Large intestine (tissue), 3 donors: Measurements from ENCODE around the gene FFAR4. TPM values are rescaled to one million over a fixed set of nuclear protein-coding genes. Genes with fewer than 3 reads are reported as not detected.

Experiments
- DNase-seq, 2 donors: peaks; one replicate each; pipeline versions ENCODE4 v3.0.0 to v3.0.0-alpha.2; 2013
- H3K27ac ChIP-seq: one replicate; pipeline ENCODE4 v1.5.1; 2013; ENCODE audit warnings: low read length
- H3K27me3 ChIP-seq: 2 replicates; pipeline ENCODE4 v1.6.1; 2013; ENCODE audit warnings: low read length; ENCODE audit not compliant: control insufficient read depth, insufficient read depth
- H3K36me3 ChIP-seq: 2 replicates; pipeline ENCODE4 v1.6.1; 2013; ENCODE audit warnings: low read length; ENCODE audit not compliant: control insufficient read depth, insufficient read depth
- H3K4me1 ChIP-seq: one replicate; pipeline ENCODE4 v1.6.1; 2013; ENCODE audit warnings: low read length; ENCODE audit not compliant: control insufficient read depth, insufficient read depth
- H3K4me3 ChIP-seq: one replicate; pipeline ENCODE4 v1.5.1; 2013; ENCODE audit warnings: low read length
- H3K9me3 ChIP-seq: one replicate; pipeline ENCODE4 v1.6.1; 2013; ENCODE audit warnings: mild to moderate bottlenecking, low read depth, low read length, moderate library complexity; ENCODE audit not compliant: control insufficient read depth
- WGBS: methylation state at CpG from one replicate; pipeline ENCODE4 v1.1.5; 2013; ENCODE audit warnings: low lambda C conversion rate; ENCODE audit not compliant: insufficient coverage; 5-methylcytosine and 5-hydroxymethylcytosine counted together
- polyA plus RNA-seq: library from polyadenylated mRNA; unstranded; fragments of 120-200 nt; gene quantifications from one replicate; pipeline ENCODE4 v1.2.1, GENCODE V29; 2013

Gene FFAR4
- polyA plus RNA-seq, 1 donor, result 0.51 TPM

- H3K36me3 ChIP-seq, result no peaks in the 10 kb centered on the region
- H3K27ac ChIP-seq, result no peak overlapping the region
- no peak overlapping the region for H3K4me3 ChIP-seq
- no peak for DNase-seq
- no peaks in the 10 kb centered on the region for H3K27me3 ChIP-seq
- no peaks in the 10 kb centered on the region for H3K4me1 ChIP-seq
- no CpG with 5 or more reads among the region's 7 CpGs for WGBS
- no peaks in the 10 kb centered on the region for H3K9me3 ChIP-seq
These were observed 47.8 kb downstream of the FFAR4 start for GRCh38 chr10:93614101-93614825.

GRCh38 chr10:93615576-93616235, 49.2 kb downstream of the FFAR4 start:
- no CpG with 5 or more reads among the region's 9 CpGs for WGBS
- no peaks in the 10 kb centered on the region for H3K36me3 ChIP-seq

GRCh38 chr10:93620925-93621324, 54.5 kb downstream of the FFAR4 start:
- 80% methylated on average over 1 of the region's 7 CpGs for WGBS
- no peak for DNase-seq
- Histone ChIP-seq H3K36me3 (no peaks in the 10 kb centered on the region), H3K4me1 (no peaks in the 10 kb centered on the region), H3K9me3 (no peaks in the 10 kb centered on the region), H3K4me3 (no peak overlapping the region), H3K27ac (no peak overlapping the region), H3K27me3 (peaks cover 2% of the 10 kb centered on the region)

More at GRCh38 chr10:93615576-93616235, 49.2 kb downstream of the FFAR4 start:
- Histone ChIP-seq H3K27ac (no peak overlapping the region), H3K4me1 (no peaks in the 10 kb centered on the region), H3K27me3 (no peaks in the 10 kb centered on the region), H3K4me3 (no peak overlapping the region), H3K9me3 (no peaks in the 10 kb centered on the region)
- DNase-seq, result no peak

DNA sequence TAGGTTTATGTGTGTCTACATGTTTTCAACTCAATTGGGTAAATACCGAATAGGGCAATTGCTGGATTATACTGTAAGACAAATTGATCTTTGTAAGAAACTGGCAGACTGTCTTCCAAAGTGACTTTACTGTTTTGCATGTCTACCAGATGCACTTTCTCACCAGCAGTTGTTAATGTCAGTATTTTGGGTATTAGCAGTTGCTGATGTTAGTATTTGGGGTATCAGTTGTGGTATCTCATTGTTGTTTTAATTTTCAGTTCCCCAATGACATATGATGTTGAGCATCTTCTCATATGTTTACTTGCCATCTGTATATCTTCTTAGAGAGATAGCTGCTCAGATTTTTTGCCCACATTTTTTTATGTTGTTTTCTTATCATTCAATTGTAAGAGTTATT, 56.5 kb downstream of the FFAR4 start:
- WGBS, result no CpG with 5 or more reads among the region's 1 CpG
- no peak for DNase-seq
- H3K9me3 ChIP-seq, result no peaks in the 10 kb centered on the region

DNA sequence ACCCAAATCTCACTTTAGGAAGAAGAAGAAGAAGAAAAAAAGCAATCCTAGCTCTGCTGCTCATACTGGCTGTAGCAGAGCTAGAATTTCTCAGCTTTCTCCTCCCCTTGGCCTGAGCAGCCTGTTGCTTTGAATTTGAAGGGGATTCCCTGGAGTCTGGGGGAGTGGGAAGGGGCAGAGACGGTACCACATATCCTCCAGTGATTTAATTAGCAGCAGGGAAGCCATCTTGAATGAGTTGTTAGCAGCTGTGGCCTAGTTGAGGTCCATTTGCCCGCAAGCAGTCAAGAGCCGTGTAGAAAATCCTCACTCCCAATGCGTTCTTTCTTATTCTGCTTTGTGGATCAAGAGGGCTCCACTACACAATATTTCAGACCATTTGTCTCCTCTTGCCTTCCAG, 62.4 kb downstream of the FFAR4 start:
- WGBS, result no CpG with 5 or more reads among the region's 4 CpGs
- Histone ChIP-seq H3K4me3 (no peak overlapping the region), H3K4me1 (no peaks in the 10 kb centered on the region), H3K27me3 (no peaks in the 10 kb centered on the region), H3K27ac (no peak overlapping the region), H3K9me3 (no peaks in the 10 kb centered on the region), H3K36me3 (no peaks in the 10 kb centered on the region)
- DNase-seq, result no peak

More for the DNA sequence above, 56.5 kb downstream of the FFAR4 start:
- Histone ChIP-seq H3K36me3 (no peaks in the 10 kb centered on the region), H3K27me3 (peaks cover 2% of the 10 kb centered on the region), H3K4me1 (no peaks in the 10 kb centered on the region), H3K27ac (no peak overlapping the region), H3K4me3 (no peak overlapping the region)

GRCh38 chr10:93629647-93630305, 63.3 kb downstream of the FFAR4 start:
- no CpG with 5 or more reads among the region's 7 CpGs for WGBS
- H3K36me3 ChIP-seq, result no peaks in the 10 kb centered on the region
- H3K4me1 ChIP-seq, result no peaks in the 10 kb centered on the region
- no peaks in the 10 kb centered on the region for H3K9me3 ChIP-seq
- H3K27me3 ChIP-seq, result no peaks in the 10 kb centered on the region
- DNase-seq, result no peak
- H3K27ac ChIP-seq, result no peak overlapping the region
- no peak overlapping the region for H3K4me3 ChIP-seq

DNA sequence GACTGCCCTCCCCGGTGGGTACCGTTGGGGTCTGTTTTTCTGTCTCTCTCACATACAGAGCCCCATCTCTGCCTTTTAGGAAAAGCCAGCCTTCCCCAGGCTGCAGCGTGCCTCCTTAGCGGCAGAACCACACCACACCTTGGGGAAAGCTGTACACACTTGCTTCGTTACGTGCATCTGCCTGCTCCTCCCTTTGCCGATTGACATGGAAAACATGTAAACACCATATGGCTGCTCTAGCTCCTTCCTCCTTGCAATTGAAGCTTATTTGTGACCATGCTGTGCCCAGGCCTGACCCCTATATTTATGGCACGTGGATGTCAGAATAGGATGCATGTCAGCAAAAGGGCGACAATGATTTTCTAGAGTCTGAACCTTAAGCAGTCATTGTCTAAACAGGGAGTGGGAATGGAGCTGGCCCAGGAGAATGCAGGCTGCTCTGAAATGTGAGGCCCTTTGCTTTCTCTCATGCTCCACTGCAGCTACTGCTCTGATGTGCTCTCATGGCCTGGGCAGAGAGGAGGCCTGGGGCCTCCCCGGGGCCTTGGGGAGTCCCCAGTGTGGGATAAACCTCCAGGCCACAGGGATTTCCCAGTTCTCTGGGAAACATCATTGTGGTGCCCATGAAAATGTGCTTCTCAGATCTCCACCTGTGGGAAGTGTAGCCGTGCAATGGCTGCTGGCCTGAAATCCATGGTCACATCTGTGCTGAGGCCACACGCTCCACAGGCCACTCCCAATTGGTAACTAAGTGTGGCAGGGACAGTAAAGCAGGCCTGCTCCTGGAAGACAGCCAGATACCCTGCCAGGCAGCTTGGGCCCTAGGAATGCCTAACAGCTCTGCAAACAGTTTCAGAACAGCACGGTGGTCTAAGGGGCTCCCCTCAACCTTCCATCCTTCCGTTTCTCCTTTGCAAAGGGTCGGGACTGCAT, 64.4 kb downstream of the FFAR4 start:
- Histone ChIP-seq H3K27me3 (no peaks in the 10 kb centered on the region), H3K27ac (no peak overlapping the region), H3K9me3 (no peaks in the 10 kb centered on the region), H3K4me1 (no peaks in the 10 kb centered on the region), H3K36me3 (no peaks in the 10 kb centered on the region), H3K4me3 (no peak overlapping the region)
- DNase-seq, result peak in 1 of 2 donors; percentile 5
- WGBS, result 100% methylated on average over 1 of the region's 15 CpGs

Other genes starting within 250 kb of the FFAR4 start
- gene MYOF, start 84.3 kb upstream of the FFAR4 start, polyA plus RNA-seq, result 31.6 TPM
- gene CEP55, start 70.1 kb upstream of the FFAR4 start, polyA plus RNA-seq, result 6.8 TPM
- gene RBP4, start 34.6 kb downstream of the FFAR4 start, polyA plus RNA-seq, result 33.9 TPM
- gene PDE6C, start 45.9 kb downstream of the FFAR4 start, polyA plus RNA-seq, result 0.55 TPM
- gene FRA10AC1, start 135.9 kb downstream of the FFAR4 start, polyA plus RNA-seq, result 25.8 TPM
- 3.4 TPM for gene LGI1, start 191.3 kb downstream of the FFAR4 start, polyA plus RNA-seq